Measurements from ENCODE around the gene NKAIN4.

DNA sequence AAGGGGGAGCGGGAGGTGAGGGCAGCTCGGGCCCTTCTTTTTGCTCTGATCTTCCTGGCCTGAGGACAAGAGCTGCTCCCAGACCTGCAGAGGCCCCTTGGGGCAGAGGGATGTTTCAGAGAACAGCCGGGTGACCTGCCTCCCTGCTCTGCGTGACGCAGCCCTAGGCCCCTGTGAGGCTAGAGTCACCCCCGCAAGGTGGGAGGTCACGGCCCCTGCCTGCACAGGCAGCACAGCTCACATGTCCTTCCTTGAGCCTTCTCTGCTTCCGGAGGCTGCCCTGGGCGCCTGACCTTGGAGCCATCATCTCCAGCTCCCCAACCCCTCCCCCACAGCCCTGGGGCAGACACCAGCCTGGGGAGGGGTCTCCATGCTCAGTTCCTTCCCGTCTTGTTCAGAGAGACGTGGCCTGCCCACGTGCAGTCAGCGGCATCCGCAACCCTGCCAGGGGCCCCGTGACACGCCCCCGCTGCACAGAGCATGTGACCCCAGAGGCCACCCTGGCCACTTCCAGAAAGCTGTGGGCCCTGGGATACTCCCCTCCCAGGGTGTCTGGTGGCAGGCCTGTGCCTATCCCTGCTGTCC lies 18.8 kb downstream of the NKAIN4 start, which contains the start of gene BIRC7:
- TF ChIP-seq, protein P1, sequence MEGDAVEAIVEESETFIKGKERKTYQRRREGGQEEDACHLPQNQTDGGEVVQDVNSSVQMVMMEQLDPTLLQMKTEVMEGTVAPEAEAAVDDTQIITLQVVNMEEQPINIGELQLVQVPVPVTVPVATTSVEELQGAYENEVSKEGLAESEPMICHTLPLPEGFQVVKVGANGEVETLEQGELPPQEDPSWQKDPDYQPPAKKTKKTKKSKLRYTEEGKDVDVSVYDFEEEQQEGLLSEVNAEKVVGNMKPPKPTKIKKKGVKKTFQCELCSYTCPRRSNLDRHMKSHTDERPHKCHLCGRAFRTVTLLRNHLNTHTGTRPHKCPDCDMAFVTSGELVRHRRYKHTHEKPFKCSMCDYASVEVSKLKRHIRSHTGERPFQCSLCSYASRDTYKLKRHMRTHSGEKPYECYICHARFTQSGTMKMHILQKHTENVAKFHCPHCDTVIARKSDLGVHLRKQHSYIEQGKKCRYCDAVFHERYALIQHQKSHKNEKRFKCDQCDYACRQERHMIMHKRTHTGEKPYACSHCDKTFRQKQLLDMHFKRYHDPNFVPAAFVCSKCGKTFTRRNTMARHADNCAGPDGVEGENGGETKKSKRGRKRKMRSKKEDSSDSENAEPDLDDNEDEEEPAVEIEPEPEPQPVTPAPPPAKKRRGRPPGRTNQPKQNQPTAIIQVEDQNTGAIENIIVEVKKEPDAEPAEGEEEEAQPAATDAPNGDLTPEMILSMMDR (IDR thresholded peaks at IDR 0.05) = no peak
- no peak for TF ChIP-seq ZFX (IDR thresholded peaks at IDR 0.05; ENCODE audit: borderline replicate concordance)

All from 22Rv1 (cell line).